ENCODE measurements around the gene RAD51B. TPM values are rescaled to one million over a fixed set of nuclear protein-coding genes. Genes with fewer than 3 reads are reported as not detected.
A peak's percentile ranks its signal among the peaks of the same experiment; 100 is the strongest.
"Not testable (repeated sequence)": the region's sequence is repeated elsewhere in the genome, so short reads cannot be mapped to it uniquely, and the experiment has no call there.

The RAD51B gene
- total RNA-seq, 1 donor from 2014 or later, result 17.0 TPM

DNA sequence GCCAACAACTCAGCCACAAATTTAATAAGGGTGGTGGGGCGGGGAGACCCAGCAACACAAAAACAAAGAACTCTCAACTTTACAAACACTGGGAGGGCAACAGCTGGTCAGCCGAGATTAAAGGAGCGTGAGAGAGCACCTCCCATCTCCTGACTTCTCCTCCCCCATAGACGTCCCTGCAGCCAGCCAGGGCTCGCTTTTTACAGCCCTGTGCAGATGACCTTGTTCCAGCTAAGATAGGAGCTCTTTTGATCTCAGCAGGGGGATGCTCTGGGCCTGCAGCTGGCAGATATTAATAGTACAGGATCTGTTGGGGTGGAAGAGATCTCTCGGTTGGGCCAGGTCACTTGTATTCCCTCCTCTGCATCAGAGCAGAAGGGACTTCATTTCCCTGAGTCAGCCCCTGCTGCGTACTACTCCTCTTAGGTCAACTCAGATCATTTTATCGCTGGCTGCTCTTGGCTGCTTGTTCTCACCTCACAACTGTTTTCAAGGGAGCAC, 475.8 kb downstream of the RAD51B start:
- DNase-seq (ENCODE audit: low read depth), result no peak

- DNase-seq (ENCODE audit: low read depth), result no peak
Measured at GRCh38 chr14:68297039-68297438, 477.5 kb downstream of the RAD51B start.

- peak; percentile 50 for DNase-seq (ENCODE audit: low read depth)
Measured at GRCh38 chr14:68297876-68298468, 478.4 kb downstream of the RAD51B start.

DNA sequence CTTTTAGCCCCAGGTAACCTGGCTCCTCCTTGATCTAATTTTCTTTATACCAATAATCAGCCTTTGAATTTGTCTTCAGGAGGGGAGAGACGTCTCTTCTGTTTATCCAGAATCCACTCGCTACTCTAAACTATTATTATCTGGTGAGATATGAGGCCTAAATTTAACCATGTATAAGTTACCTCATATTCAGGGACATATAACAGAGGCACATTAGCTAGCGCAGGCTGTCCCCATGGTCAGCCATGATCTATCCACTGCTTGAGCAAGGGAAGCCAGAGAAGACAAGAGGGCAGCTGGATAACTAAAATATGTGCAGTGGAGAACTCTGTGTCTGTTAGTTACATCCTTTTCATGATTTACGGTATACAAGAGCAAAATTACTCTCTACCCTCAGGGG, 481.0 kb downstream of the RAD51B start:
- DNase-seq (ENCODE audit: low read depth), result no peak

- DNase-seq (ENCODE audit: low read depth), result no peak
Measured at GRCh38 chr14:68301219-68301618, 481.6 kb downstream of the RAD51B start.

- DNase-seq (ENCODE audit: low read depth), result not testable (repeated sequence)
Measured at GRCh38 chr14:68302938-68303337, 483.4 kb downstream of the RAD51B start.

- no peak for DNase-seq (ENCODE audit: low read depth)
Measured at GRCh38 chr14:68305738-68306137, 486.2 kb downstream of the RAD51B start.

DNA sequence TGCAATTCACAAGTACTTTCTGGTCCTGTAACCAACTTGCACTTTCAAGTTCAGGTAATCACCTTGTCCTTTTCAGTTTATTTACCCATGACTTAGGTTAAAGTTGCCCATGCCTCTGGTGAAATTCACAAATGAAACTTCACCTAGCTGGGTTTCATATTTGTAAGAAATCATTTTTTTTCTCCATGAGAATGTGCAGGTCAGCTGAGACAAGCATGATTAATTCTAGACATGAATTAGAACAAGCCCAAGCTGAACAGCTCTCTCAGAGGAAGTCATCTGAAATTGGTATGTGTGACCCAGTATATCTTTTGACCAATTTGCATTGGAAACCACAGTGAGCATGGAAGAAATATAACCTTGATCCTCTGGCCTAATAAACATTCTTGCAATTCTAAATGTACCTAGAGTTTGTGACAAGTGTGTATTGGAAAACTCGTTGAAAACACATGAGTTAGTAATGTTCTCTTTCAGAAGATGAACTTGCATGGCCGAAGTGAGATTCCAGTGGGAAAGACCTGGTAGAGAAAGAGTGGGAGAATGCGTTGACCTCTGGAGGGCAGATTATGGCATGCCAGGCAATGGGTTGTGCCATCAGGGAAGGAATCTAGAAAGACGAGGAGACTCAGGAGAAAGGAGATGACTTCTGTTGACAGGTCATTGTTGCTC, 486.8 kb downstream of the RAD51B start:
- DNase-seq (ENCODE audit: low read depth), result no peak

GRCh38 chr14:68306934-68307789, 487.6 kb downstream of the RAD51B start:
- DNase-seq (ENCODE audit: low read depth), result no peak

DNA sequence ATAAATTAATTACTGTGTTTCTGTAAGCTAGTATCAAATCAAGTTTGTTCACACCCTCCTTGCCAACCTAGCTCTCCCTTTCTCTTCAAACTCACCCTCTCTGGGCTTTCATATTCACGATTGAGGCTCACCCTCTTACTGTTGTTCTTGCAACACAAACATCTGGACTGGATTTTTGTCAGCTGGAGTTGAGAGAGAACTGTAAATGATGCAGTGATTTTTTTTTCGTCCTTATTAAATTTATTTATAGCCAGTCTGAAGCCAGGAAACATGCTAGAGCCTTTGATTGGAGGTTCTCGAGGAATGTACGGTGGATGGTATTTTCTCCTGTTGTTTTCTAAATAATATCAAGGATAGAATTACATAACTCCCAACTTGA, 488.2 kb downstream of the RAD51B start:
- no peak for DNase-seq (ENCODE audit: low read depth)

- no peak for DNase-seq (ENCODE audit: low read depth)
Measured at GRCh38 chr14:68308726-68309520, 489.3 kb downstream of the RAD51B start.

- no peak for DNase-seq (ENCODE audit: low read depth)
Measured at GRCh38 chr14:68309616-68310015, 490.0 kb downstream of the RAD51B start.

GRCh38 chr14:68312300-68312699, 492.7 kb downstream of the RAD51B start:
- no peak for DNase-seq (ENCODE audit: low read depth)

- no peak for DNase-seq (ENCODE audit: low read depth)
Measured at GRCh38 chr14:68312884-68313610, 493.5 kb downstream of the RAD51B start.

GRCh38 chr14:68314642-68315041, 495.1 kb downstream of the RAD51B start:
- no peak for DNase-seq (ENCODE audit: low read depth)

DNA sequence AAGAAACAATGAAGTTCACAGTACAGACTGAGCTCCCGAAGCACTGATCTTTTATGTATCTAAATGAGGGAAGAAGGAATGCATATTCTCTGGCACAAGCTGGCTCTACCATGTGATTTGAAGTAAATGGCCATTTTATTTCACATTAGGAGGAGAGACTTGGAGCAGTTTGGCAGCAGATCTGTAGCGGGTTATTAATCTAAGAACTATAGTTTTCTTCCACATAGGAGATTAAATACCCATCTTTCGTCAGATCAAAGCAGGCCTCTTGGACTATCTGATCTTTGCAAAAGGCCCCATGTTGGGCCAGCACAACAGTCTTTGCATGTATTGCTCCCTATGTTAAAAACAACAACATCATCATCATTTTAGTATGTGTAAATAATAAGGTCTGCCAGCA, 495.5 kb downstream of the RAD51B start:
- DNase-seq (ENCODE audit: low read depth), result no peak

GRCh38 chr14:68316078-68316868, 496.7 kb downstream of the RAD51B start:
- no peak for DNase-seq (ENCODE audit: low read depth)

GRCh38 chr14:68317239-68317638, 497.7 kb downstream of the RAD51B start:
- no peak for DNase-seq (ENCODE audit: low read depth)

GRCh38 chr14:68318828-68319227, 499.2 kb downstream of the RAD51B start:
- DNase-seq (ENCODE audit: low read depth), result no peak

GRCh38 chr14:68320495-68320894, 500.9 kb downstream of the RAD51B start:
- no peak for DNase-seq (ENCODE audit: low read depth)
